ENCODE data around the gene NEURL1B. TPM values are rescaled to one million over a fixed set of nuclear protein-coding genes. Genes with fewer than 3 reads are reported as not detected.

The NEURL1B gene
- total RNA-seq, 2 donors from 2014 or later, result 61.6 to 99.9 TPM

DNA sequence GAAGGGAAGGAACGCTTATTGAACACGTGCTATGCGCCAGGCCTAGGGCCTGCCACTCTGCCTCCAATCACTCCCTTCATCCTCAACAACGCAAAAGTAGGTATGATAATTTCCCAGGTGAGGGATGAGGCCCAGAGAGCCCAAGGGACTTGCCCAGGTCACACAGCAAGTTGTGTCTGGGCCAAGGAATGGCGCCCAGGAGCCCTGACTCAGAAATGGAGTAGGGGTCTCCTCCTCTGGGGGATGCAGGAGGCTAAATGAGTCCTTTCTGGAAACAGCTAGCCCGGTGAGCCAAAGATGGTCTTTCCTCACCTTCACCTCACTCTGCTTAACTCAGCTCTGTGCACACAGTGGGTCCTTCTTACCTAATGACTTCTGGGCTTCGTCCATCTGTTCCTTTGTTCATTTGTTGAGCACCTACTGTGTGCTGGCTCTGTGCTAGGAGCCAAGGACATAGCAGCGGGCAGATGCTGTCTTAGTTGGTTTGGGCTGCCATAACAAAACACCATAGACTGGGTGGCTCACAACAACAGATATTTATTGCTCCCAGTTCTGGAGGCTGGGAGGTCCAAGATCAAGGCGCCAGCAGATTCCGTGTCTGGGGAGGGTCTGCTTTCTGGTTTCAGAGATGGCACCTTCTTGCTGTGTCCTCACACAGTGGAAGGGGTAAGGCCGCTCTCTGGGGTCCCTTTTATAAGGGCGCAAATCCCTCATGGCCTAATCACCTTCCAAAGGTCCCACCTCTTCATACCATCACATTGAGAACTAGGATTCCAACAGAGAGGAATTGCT lies 22.3 kb upstream of the NEURL1B start:
- Histone ChIP-seq H3K27me3 (no peaks in the 10 kb centered on the region), H3K9ac (ENCODE audit: low read depth in 2 of 2, low read length in 2 of 2) (no peak overlapping the region), H3K4me3 (no peak overlapping the region), H3K4me1 (no peaks in the 10 kb centered on the region), H3K36me3 (no peaks in the 10 kb centered on the region), H3K27ac (no peak overlapping the region), H3K9me3 (no peaks in the 10 kb centered on the region)
- intact Hi-C loops (cut with DNase I), result no loop called here
- TF ChIP-seq, protein P1, sequence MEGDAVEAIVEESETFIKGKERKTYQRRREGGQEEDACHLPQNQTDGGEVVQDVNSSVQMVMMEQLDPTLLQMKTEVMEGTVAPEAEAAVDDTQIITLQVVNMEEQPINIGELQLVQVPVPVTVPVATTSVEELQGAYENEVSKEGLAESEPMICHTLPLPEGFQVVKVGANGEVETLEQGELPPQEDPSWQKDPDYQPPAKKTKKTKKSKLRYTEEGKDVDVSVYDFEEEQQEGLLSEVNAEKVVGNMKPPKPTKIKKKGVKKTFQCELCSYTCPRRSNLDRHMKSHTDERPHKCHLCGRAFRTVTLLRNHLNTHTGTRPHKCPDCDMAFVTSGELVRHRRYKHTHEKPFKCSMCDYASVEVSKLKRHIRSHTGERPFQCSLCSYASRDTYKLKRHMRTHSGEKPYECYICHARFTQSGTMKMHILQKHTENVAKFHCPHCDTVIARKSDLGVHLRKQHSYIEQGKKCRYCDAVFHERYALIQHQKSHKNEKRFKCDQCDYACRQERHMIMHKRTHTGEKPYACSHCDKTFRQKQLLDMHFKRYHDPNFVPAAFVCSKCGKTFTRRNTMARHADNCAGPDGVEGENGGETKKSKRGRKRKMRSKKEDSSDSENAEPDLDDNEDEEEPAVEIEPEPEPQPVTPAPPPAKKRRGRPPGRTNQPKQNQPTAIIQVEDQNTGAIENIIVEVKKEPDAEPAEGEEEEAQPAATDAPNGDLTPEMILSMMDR (IDR thresholded peaks at IDR 0.05), result no peak
- DNase-seq, result no peak

DNA sequence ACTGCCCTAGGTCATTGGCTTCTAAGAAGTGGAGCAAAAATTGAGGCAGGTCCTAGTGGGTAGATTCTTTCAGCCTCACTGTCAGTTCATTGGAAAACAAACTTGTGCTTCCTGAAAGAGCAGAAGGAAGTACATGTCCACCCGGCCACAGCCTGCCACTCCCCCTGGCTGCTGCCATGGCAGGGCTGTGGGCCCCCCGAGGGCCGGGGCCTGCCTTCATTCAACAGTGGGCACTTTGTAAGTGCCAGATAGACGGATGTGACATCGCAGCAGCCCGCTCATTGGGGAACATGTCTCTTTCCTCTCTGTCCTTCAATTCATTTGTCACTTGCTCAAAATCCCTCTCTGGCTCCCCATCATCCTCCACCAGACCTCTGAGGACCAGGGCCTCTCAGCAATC lies 20.6 kb upstream of the NEURL1B start:
- Histone ChIP-seq H3K4me1 (no peaks in the 10 kb centered on the region), H3K27me3 (no peaks in the 10 kb centered on the region), H3K36me3 (no peaks in the 10 kb centered on the region), H3K9me3 (no peaks in the 10 kb centered on the region), H3K4me3 (no peak overlapping the region), H3K9ac (ENCODE audit: low read depth in 2 of 2, low read length in 2 of 2) (no peak overlapping the region), H3K27ac (no peak overlapping the region)
- no peak for DNase-seq
- intact Hi-C loops (cut with DNase I), result no loop called here
- TF ChIP-seq, protein P1 (IDR thresholded peaks at IDR 0.05), result no peak

DNA sequence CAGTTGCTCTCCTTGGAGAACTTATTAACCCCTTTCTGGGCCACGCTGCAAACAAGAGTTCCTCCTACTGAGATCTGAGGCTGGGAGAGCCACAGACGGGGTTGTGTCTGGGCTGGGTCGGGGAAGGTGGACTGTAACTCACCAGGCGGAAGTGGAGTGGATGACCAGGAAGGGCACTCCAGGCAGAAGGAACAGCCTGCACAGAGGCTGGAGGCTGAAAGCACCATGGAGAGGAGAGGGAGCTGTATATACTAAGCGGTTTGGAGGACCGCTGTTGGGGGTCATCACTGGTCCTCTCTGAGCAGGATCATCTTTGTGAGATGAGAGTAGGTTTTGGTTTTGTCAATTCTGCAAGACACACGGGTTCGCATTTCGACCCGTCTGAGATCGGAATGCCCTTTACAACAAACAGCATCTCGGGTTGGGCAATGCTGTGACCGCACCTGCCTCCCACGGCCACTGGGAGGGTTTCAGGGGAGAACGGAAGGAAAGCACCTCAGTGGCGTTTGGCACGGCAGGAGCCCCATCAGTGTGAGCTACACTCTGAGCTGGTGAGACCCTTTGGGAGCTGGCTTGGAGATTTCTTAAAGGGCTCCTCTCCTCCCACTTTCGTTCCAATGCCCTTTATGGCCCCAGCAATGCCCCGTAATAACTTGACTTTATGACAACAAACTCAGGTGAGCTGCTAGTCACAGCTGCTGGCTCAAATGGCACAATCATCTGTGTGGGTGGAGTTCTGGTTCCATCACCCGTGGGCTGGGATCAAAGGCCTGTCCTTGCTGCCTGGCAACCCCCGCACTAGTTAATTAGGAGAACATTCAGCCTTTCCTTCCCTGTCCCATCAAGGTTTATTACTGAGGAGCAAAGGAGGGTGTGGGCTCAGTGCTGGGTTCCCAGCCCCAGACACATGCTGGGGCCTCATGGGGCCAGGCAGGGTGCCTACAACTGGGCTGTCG lies 18.7 kb upstream of the NEURL1B start:
- H3K27ac ChIP-seq, result peak overlapping the region; percentile 84
- peak overlapping the region in 1 of 2 donors; percentile 83 for H3K9ac ChIP-seq (ENCODE audit: low read depth in 2 of 2, low read length in 2 of 2)
- no peaks in the 10 kb centered on the region for H3K4me1 ChIP-seq
- DNase-seq, result peak; percentile 90
- intact Hi-C loops (cut with DNase I), result no loop called here
- no peaks in the 10 kb centered on the region for H3K9me3 ChIP-seq
- TF ChIP-seq, protein P1 (IDR thresholded peaks at IDR 0.05), result no peak
- peak overlapping the region; percentile 22 for H3K4me3 ChIP-seq
- no peaks in the 10 kb centered on the region for H3K36me3 ChIP-seq
- H3K27me3 ChIP-seq, result no peaks in the 10 kb centered on the region

DNA sequence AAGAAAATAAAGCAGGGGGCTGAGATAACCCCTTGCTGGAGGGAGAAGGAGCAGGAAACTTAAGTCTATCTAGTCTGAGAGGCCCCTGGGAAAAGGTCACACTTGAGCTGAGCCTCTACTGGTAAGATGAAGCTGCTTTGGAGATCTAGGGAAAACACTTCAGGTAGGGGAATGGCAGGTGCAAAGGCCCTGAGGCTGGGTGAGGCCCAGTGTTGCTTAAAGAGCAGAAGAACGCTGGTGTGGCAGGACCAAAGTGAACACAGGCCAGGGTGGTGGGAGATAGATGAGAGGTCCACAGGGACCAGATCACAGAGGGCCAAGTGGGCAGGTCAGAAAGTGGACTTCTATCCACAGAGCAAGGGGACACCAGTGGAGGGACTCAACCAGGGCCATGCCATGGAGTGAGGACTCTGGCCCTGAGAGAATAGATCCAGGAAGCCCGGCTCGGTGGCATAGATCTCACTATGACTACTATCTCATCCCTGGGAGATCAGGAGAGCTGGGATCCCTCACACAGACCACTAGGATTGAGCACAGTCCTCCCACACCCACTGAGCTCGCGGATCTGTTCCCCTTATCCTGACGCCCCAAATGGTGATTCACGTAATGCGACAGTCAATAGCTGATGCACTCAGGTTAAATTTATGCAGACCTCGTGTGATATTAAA lies 17.6 kb upstream of the NEURL1B start:
- peak overlapping the region; percentile 84 for H3K27ac ChIP-seq
- TF ChIP-seq, protein P1 (IDR thresholded peaks at IDR 0.05), result no peak
- no peaks in the 10 kb centered on the region for H3K9me3 ChIP-seq
- H3K4me3 ChIP-seq, result no peak overlapping the region
- H3K4me1 ChIP-seq, result no peaks in the 10 kb centered on the region
- H3K9ac ChIP-seq (ENCODE audit: low read depth in 2 of 2, low read length in 2 of 2), result peak overlapping the region in 1 of 2 donors; percentile 83
- DNase-seq, result no peak
- intact Hi-C loops (cut with DNase I), result no loop called here
- H3K27me3 ChIP-seq, result no peaks in the 10 kb centered on the region
- no peaks in the 10 kb centered on the region for H3K36me3 ChIP-seq

Measured in colonic mucosa (tissue), 4 donors.